GM13976 (cell line): ENCODE measurements around the gene LYPD3.

Source experiments
- DNase-seq: peaks from one replicate; pipeline ENCODE4 v3.0.0; 2012; ENCODE audit warnings: low spot score
- CTCF ChIP-seq: IDR thresholded peaks from 2 replicates; pipeline ENCODE4 v1.5.1; 2012; ENCODE audit warnings: borderline replicate concordance, mild to moderate bottlenecking; ENCODE audit not compliant: insufficient read depth; ENCODE audit errors: extremely low read depth, missing control alignments, control extremely low read depth
- in situ Hi-C: fragments of 300-500 bp; cut with MboI; formaldehyde crosslinking; loops from one replicate; pipeline ENCODE4 v1.12.0; 2022; ENCODE audit warnings: low sequenced_read_pairs, mixed read lengths, inconsistent platforms; ENCODE audit not compliant: unreplicated experiment

Gene LYPD3

DNA sequence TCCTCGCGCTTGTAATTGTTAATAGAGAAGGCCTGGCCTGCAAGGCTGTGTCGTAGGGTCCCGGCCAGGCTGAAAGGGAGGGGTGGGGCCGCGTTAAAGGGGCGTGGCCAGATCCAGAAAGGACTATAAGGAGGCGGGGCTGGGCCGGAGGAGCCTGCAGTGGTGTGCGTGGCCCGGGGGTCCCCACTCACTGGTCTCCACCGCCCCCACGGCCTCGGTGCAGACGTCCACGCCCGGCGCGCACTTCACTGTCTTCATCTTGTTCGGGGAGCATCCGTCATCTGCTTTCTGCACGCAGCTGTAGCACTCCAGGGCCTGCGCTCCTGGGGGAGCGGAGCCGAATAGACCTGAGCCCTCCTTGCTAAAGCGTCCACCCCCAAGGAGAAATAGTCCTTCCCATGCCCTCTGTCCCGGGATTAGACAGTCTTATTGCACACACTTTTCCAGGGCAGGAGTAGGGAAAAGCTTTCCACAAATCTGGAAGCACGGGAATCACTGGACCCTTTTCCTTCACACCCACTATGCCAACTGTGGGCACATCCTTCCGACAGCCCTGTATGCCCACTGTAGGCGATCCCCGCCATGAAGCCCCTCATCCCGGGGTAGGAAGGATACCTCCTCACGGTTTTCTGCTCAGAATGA, 1.2 kb downstream of the LYPD3 start:
- in situ Hi-C loops = no loop called here
- DNase-seq = peak; percentile 87
- TF ChIP-seq CTCF = no peak

GRCh38 chr19:43463381-43464133, 1.9 kb downstream of the LYPD3 start:
- TF ChIP-seq CTCF = no peak
- DNase-seq = peak; percentile 100
- in situ Hi-C loops = no loop called here

DNA sequence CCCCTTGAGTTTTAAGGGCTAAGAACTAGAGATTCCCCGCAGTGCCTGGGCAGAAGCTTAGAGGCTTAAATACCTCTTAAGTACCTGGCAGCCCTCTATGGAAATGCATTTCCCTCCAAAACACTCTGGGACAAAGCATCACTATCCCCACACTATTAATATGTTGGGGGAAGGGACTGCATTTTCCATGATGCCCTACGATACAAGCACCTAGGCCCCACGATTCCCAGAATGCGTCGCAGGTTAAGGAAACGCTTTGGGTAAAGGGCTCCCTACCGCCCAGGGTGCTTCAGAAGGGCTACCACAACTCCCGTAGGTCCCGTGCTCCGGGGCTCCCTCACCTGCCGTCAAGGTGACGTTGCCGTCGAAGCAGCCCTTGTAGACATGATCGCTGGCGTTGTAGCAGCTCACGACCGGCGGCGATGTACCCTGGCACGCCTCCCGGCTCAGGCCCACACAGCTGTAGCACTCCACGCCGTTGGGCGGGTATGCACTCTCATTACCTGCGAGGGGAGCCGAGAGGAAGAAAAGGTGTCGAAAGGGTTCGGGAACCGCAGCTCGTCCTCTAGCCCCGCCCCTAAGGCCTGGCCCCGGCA, 2.5 kb downstream of the LYPD3 start:
- no peak for DNase-seq
- in situ Hi-C loops = no loop called here
- TF ChIP-seq CTCF = no peak

GRCh38 chr19:43462383-43462782, 3.0 kb downstream of the LYPD3 start:
- no peak for DNase-seq
- no peak for TF ChIP-seq CTCF
- in situ Hi-C loops = no loop called here

DNA sequence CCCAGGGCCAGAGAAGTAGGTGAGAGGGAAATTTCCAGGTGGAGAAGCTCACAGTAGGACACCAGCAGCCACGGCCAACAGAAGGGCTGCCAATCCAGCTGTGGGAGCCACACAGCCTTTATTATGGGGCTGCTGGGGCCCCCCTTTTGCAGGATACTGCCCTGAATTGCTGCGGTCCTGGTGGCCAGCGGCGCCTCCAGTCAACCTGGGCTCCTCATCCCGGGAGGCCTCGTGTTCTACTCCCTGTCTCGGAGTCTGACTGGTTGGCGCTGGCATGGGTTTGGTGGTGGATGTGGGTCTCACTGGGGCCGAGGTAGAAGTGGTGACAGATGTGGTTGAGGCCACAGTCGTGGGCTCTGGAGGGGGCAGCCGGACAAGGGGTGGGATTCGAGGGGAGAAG, 4.1 kb downstream of the LYPD3 start:
- in situ Hi-C loops = no loop called here
- TF ChIP-seq CTCF = no peak
- no peak for DNase-seq

GRCh38 chr19:43460362-43461016, 4.9 kb downstream of the LYPD3 start:
- TF ChIP-seq CTCF = no peak
- no peak for DNase-seq
- in situ Hi-C loops = no loop called here
